DND-41 (cell line): ENCODE results near the gene FAM83F.

Source experiments
- ATAC-seq: fragments of 200-7000 bp; cut with Tn5 transposase; 3 replicates; pipeline ENCODE4 v1.9.1; 2021; ENCODE audit warnings: low read depth; ENCODE audit not compliant: insufficient read depth
- DNase-seq: peaks from one replicate; pipeline ENCODE4 v3.0.0-alpha.2; 2020
- H2AFZ ChIP-seq: 2 replicates; pipeline ENCODE4 v1.6.0; 2012; ENCODE audit warnings: low read depth, low read length
- H3K27ac ChIP-seq: 2 replicates; pipeline ENCODE4 v1.5.1; 2012; ENCODE audit warnings: low read length, inconsistent platforms
- H3K27me3 ChIP-seq: fragments of 200-600 bp; sonication (generic); 2 replicates; pipeline ENCODE4 v1.6.0; 2012; ENCODE audit warnings: low read length, mild to moderate bottlenecking, inconsistent platforms; ENCODE audit not compliant: insufficient read depth, poor library complexity
- H3K36me3 ChIP-seq: 2 replicates; pipeline ENCODE4 v1.5.1; 2012; ENCODE audit warnings: low read length, inconsistent platforms; ENCODE audit not compliant: insufficient read depth
- H3K4me1 ChIP-seq: 2 replicates; pipeline ENCODE4 v1.5.1; 2012; ENCODE audit warnings: mild to moderate bottlenecking, low read length; ENCODE audit not compliant: insufficient read depth
- H3K4me2 ChIP-seq: 2 replicates; pipeline ENCODE4 v1.6.0; 2012; ENCODE audit warnings: mild to moderate bottlenecking, moderate library complexity, low read length, inconsistent platforms; ENCODE audit not compliant: insufficient read depth
- H3K4me3 ChIP-seq, 2 experiments: fragments of 200-600 bp in 1 of 2; shearing (Covaris generic) in 1 of 2; 2 replicates each; pipeline ENCODE4 v1.5.1; 2012 to 2016; ENCODE audit warnings: inconsistent platforms in 2 of 2, low read length in 2 of 2, mild to moderate bottlenecking in 2 of 2, low read depth in 1 of 2, moderate library complexity in 1 of 2
- H3K79me2 ChIP-seq: 2 replicates; pipeline ENCODE4 v1.6.0; 2012; ENCODE audit warnings: low read length, inconsistent platforms; ENCODE audit not compliant: insufficient read depth
- H3K9ac ChIP-seq: 2 replicates; pipeline ENCODE4 v1.6.0; 2012; ENCODE audit warnings: low read depth, mild to moderate bottlenecking, inconsistent platforms, low read length, moderate library complexity
- H3K9me3 ChIP-seq: 2 replicates; pipeline ENCODE4 v1.5.1; 2012; ENCODE audit warnings: low read length, moderate library complexity, mild to moderate bottlenecking, inconsistent platforms; ENCODE audit not compliant: insufficient read depth, severe bottlenecking
- H4K20me1 ChIP-seq: 2 replicates; pipeline ENCODE4 v1.6.0; 2012; ENCODE audit warnings: low read length; ENCODE audit not compliant: insufficient read depth
- EZH2 ChIP-seq: IDR thresholded peaks from 3 replicates; pipeline ENCODE4 v1.6.1; 2012; ENCODE audit warnings: borderline replicate concordance, low read depth, mild to moderate bottlenecking, moderate library complexity, low read length, inconsistent platforms; ENCODE audit not compliant: severe bottlenecking
- TF ChIP-seq, protein P1 (sequence below): IDR thresholded peaks from 2 replicates; pipeline ENCODE4 v1.5.1; 2012; ENCODE audit warnings: borderline replicate concordance, low read length, moderate library complexity, mild to moderate bottlenecking; ENCODE audit not compliant: poor library complexity, severe bottlenecking; ENCODE audit errors: extremely low read depth

FAM83F gene

DNA sequence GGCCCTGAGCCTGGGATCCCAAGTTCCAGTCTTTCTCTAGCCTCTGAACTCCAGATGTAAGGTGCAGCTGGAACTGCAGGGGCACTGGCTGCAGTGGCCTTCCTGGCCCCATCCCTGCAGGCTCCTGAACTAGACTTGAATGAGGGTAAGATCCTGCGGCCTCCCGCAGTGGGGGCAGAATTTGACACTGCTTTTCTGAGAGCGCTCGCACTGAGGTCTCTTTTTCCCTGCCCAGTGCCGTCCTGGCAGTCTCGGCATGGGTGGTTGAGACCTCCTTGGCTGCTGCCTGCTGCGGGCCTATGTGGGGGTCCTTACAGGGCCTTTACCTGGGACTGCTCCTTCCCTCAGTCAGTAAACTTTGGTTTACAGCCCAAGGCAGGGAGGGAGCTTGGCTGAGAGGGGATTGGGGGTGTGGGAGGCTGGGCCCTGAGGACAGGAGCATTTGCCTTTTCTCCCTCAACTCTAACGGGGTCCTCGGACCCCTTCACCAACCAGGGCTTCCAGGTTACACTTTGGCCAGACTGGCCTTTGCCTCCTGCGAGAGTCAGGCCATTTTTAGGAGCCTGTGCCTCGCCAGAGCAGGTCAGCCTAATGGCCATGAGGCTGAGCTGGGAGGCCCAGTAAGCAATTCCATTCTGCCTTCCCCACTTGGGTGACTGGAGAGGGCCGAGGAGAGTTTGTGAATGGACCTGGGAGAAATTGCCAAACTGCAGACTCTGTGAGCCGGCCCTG lies 35.4 kb downstream of the FAM83F start:
- Histone ChIP-seq H3K9me3 (no peaks in the 10 kb centered on the region), H3K4me1 (peaks cover 24% of the 10 kb centered on the region), H2AFZ (peak overlapping the region; percentile 51; the same call in 1 of the 2 replicates), H4K20me1 (no peaks in the 10 kb centered on the region), H3K4me2 (no peak overlapping the region), H3K27me3 (no peaks in the 10 kb centered on the region), H3K4me3 (no peak overlapping the region), H3K36me3 (no peaks in the 10 kb centered on the region), H3K9ac (peak overlapping the region; percentile 6), H3K79me2 (no peaks in the 10 kb centered on the region), H3K27ac (peak overlapping the region; percentile 68)
- no peak for DNase-seq
- TF ChIP-seq EZH2 = no peak
- no peak for ATAC-seq

DNA sequence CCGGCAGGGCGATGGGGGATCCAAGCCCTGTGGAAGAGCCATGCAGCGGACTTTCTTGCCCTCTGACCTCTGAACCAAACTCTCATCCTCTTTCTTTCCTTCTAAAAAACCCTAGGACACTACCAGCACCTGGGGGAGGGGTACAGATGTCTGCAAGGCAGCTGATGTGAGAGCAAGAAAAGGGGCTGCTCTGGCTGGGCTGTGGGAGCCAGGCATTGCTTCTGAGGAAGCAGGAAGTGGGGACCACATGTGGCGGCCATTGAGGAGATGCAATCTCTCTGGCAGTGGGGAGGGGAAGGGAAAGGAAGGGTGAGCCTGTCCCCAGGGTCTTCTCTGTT lies 36.0 kb downstream of the FAM83F start:
- H3K27me3 ChIP-seq = no peaks in the 10 kb centered on the region
- DNase-seq (peak; percentile 87), ATAC-seq (peak; percentile 95)
- peak overlapping the region; percentile 6 for H3K9ac ChIP-seq
- TF ChIP-seq, protein P1, sequence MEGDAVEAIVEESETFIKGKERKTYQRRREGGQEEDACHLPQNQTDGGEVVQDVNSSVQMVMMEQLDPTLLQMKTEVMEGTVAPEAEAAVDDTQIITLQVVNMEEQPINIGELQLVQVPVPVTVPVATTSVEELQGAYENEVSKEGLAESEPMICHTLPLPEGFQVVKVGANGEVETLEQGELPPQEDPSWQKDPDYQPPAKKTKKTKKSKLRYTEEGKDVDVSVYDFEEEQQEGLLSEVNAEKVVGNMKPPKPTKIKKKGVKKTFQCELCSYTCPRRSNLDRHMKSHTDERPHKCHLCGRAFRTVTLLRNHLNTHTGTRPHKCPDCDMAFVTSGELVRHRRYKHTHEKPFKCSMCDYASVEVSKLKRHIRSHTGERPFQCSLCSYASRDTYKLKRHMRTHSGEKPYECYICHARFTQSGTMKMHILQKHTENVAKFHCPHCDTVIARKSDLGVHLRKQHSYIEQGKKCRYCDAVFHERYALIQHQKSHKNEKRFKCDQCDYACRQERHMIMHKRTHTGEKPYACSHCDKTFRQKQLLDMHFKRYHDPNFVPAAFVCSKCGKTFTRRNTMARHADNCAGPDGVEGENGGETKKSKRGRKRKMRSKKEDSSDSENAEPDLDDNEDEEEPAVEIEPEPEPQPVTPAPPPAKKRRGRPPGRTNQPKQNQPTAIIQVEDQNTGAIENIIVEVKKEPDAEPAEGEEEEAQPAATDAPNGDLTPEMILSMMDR = no peak
- TF ChIP-seq EZH2 = no peak
- peak overlapping the region; percentile 51 for H2AFZ ChIP-seq
- no peaks in the 10 kb centered on the region for H4K20me1 ChIP-seq
- no peaks in the 10 kb centered on the region for H3K9me3 ChIP-seq
- H3K36me3 ChIP-seq = no peaks in the 10 kb centered on the region
- H3K27ac ChIP-seq = peak overlapping the region; percentile 68
- peak overlapping the region; percentile 31; the same call in 1 of the 2 replicates for H3K4me2 ChIP-seq
- no peaks in the 10 kb centered on the region for H3K79me2 ChIP-seq
- H3K4me1 ChIP-seq = peaks cover 24% of the 10 kb centered on the region
- no peak overlapping the region for H3K4me3 ChIP-seq

DNA sequence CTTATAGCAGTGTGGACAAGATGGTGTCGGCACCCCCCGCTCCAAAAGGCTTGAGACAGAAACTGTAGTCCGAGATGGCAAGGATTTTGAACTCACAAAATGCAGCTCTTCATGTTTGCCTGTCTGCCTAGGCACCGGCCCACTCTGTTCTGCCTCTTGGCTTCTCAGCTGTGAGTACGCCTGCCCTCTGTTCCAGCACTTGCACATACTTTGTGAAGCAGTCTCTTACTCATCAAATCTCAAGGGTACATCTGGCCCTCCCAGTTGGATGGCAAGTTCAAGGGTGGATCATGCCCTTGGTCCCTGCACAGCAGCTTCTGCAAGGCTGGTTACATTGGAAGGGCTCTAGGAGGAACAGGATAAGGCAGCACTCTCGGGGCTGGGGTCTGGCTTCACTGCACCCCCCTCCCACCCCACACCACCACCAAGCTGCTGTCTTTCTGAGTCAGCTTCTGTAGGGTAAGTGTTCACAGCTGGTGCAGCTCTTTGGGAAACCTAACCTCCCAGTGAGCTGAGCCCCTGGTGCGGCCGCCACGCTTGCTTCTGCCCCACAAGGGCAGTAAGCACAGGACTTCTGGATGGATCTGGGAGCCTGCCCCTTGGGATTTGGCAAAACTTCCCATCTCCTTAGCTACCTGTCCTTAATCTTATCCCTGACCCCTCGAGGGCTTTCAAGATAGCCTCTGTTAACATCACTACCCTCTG lies 37.2 kb downstream of the FAM83F start:
- no peaks in the 10 kb centered on the region for H3K36me3 ChIP-seq
- H3K79me2 ChIP-seq = no peaks in the 10 kb centered on the region
- peak overlapping the region; percentile 68 for H3K27ac ChIP-seq
- no peak for DNase-seq
- H3K27me3 ChIP-seq = no peaks in the 10 kb centered on the region
- no peaks in the 10 kb centered on the region for H4K20me1 ChIP-seq
- peaks cover 24% of the 10 kb centered on the region for H3K4me1 ChIP-seq
- 0 out of 2 replicates have a peak overlapping the region, but pooled peaks have one; percentile 6 for H2AFZ ChIP-seq
- H3K4me3 ChIP-seq = no peak overlapping the region
- peak overlapping the region; percentile 6; the same call in 1 of the 2 replicates for H3K9ac ChIP-seq
- no peaks in the 10 kb centered on the region for H3K9me3 ChIP-seq
- H3K4me2 ChIP-seq = no peak overlapping the region
- TF ChIP-seq, protein P1 = no peak
- no peak for TF ChIP-seq EZH2
- no peak for ATAC-seq
